GM23248 (cell line): ENCODE results near the gene EME2.

Experiments used
- EZH2 ChIP-seq: fragments of 200-600 bp; sonication (generic); IDR thresholded peaks from 2 replicates; pipeline ENCODE4 v1.6.1; 2018; ENCODE audit warnings: antibody characterized with exemption, mild to moderate bottlenecking; ENCODE audit not compliant: insufficient read depth, poor library complexity, severe bottlenecking
- EZH2phosphoT487 ChIP-seq: fragments of 200-600 bp; sonication (generic); IDR thresholded peaks from 2 replicates; pipeline ENCODE4 v1.6.1; 2018; ENCODE audit warnings: antibody characterized with exemption, moderate library complexity, mild to moderate bottlenecking, low read depth; ENCODE audit not compliant: insufficient read depth

DNA sequence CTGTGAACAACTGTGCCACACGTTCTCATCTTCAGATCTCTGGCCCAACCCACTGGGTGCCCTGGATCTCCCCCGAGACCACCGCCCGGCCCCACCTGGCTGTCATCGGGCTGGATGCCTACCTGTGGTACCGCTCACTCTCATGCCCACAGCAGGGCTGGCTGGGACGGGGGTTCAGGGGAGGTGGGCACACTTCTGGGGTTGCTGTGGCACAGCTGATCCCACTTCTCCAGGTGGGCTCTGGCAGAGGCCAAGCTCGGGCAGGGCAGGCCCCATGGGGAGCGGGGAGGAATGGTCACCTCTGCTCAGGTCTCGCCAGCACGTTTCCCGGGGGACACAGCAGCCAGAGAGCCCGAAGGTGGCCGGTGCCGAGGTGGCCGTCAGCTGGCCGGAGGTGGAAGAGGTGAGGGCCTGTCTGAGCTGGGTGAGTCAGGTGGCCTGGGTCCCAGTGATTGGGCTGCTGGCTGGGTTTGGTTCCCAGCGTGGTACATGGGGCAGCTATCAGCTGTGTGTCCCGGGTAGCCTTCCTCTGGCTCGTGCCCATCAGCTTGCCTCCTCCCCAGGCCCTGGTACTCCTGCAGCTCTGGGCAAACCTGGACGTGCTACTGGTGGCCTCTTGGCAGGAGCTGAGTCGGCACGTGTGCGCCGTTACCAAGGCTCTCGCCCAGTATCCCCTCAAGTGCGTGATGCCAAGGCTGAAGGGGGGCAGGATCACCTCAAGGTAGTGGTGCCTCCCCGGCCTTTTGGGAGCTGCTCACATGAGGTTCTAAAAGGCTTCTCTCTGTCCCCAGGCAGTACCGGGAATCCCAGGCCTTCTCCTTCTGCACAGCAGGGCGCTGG, 2.6 kb downstream of the EME2 start:
- TF ChIP-seq EZH2 (no peak), EZH2phosphoT487 (no peak)
